ENCODE results near the gene DEPDC5. TPM values are rescaled to one million over a fixed set of nuclear protein-coding genes. Genes with fewer than 3 reads are reported as not detected.

DEPDC5 gene
- total RNA-seq, 1 experiment from 2014 or later: 7.9 TPM

DNA sequence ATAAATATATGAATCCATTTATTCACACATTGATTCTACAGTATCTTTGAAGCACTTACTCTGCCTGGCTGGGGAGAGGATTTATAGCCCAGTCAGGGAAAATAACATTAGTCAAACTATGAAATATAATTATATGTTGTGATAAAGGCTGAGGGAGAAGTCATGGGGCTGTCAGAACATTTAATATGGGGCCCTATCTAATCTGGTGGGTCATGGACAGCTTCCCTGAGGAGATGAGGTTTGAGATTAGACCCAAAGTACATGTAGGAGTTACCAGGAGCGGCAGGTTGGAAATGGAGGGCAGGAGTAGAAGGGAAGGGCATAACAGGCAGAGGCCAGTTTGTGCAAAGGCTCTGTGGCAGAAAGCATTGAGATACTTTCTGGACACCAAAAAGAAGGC lies 86.2 kb downstream of the DEPDC5 start:
- CTCF ChIA-PET: no interaction called here
- intact Hi-C loops (cut with micrococcal nuclease): no loop called here

DNA sequence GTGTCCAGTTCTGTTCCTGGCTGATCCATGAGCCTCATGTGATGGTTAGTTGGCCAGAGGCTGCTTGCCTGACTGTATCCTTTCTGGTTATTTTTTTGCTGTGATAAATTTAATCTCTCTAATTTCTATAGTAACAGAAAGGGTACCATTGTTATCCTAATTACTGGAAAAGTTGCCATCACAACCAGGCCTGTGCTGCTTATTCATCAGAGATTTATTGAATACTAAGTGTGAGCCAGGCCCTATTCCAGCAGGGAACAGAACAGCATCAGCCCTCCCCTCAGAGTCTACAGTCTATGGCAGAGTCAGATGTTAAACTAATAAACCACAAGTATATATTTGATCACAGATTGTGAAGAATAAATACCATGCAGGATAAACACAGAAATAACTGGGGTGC lies 86.8 kb downstream of the DEPDC5 start:
- no peaks in the 10 kb centered on the region for H3K36me3 ChIP-seq (ENCODE audit: low read depth, low read length)
- CTCF ChIA-PET: no interaction called here
- BruUV-seq (replicated peaks): no TSS peak
- TF ChIP-seq EZH2 (IDR thresholded peaks at IDR 0.05; ENCODE audit: low read length, unreplicated experiment): no peak
- TF ChIP-seq, protein P1, sequence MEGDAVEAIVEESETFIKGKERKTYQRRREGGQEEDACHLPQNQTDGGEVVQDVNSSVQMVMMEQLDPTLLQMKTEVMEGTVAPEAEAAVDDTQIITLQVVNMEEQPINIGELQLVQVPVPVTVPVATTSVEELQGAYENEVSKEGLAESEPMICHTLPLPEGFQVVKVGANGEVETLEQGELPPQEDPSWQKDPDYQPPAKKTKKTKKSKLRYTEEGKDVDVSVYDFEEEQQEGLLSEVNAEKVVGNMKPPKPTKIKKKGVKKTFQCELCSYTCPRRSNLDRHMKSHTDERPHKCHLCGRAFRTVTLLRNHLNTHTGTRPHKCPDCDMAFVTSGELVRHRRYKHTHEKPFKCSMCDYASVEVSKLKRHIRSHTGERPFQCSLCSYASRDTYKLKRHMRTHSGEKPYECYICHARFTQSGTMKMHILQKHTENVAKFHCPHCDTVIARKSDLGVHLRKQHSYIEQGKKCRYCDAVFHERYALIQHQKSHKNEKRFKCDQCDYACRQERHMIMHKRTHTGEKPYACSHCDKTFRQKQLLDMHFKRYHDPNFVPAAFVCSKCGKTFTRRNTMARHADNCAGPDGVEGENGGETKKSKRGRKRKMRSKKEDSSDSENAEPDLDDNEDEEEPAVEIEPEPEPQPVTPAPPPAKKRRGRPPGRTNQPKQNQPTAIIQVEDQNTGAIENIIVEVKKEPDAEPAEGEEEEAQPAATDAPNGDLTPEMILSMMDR (conservative IDR thresholded peaks at IDR 0.05; ENCODE audit: low read depth, low read length): no peak
- TF ChIP-seq EZH2phosphoT487 (IDR thresholded peaks at IDR 0.05; ENCODE audit: borderline replicate concordance, low read length): no peak
- no peak overlapping the region for H3K9ac ChIP-seq (ENCODE audit: low read length)
- H3K9me3 ChIP-seq (ENCODE audit: low read length): no peaks in the 10 kb centered on the region
- no peaks in the 10 kb centered on the region for H4K20me1 ChIP-seq (ENCODE audit: low read length)
- DNase-seq (no peak), ATAC-seq (no peak)
- H3K27me3 ChIP-seq (ENCODE audit: low read length): no peaks in the 10 kb centered on the region
- no peaks in the 10 kb centered on the region for H3F3A ChIP-seq (ENCODE audit: low read length, unreplicated experiment)
- no peak overlapping the region for H3K27ac ChIP-seq (ENCODE audit: low read length)
- H3K4me3 ChIP-seq (ENCODE audit: low read length): no peak overlapping the region
- intact Hi-C loops (cut with micrococcal nuclease): no loop called here
- H3K79me2 ChIP-seq (ENCODE audit: low read length): no peaks in the 10 kb centered on the region
- H2AFZ ChIP-seq (ENCODE audit: low read length): no peak overlapping the region
- peaks cover 4% of the 10 kb centered on the region; the same call in 1 of the 2 replicates for H3K4me1 ChIP-seq (ENCODE audit: insufficient read depth, low read length)
- H3K4me2 ChIP-seq (ENCODE audit: low read length): no peak overlapping the region
- no peaks in the 10 kb centered on the region for H3K9me2 ChIP-seq (replicated peaks; ENCODE audit: low read length)
- POLR2A ChIA-PET (ENCODE audit: unreplicated experiment): no interaction called here

More for the DNA sequence above, 86.2 kb downstream of the DEPDC5 start:
- Histone ChIP-seq H3K9ac (ENCODE audit: low read length) (no peak overlapping the region), H4K20me1 (ENCODE audit: low read length) (no peaks in the 10 kb centered on the region), H3K79me2 (ENCODE audit: low read length) (no peaks in the 10 kb centered on the region), H3F3A (ENCODE audit: low read length, unreplicated experiment) (no peaks in the 10 kb centered on the region), H3K36me3 (ENCODE audit: low read depth, low read length) (no peaks in the 10 kb centered on the region), H2AFZ (ENCODE audit: low read length) (no peak overlapping the region), H3K9me2 (replicated peaks; ENCODE audit: low read length) (no peaks in the 10 kb centered on the region), H3K4me1 (ENCODE audit: insufficient read depth, low read length) (peaks cover 4% of the 10 kb centered on the region; the same call in 1 of the 2 replicates), H3K4me2 (ENCODE audit: low read length) (no peak overlapping the region), H3K27ac (ENCODE audit: low read length) (no peak overlapping the region), H3K9me3 (ENCODE audit: low read length) (no peaks in the 10 kb centered on the region), H3K4me3 (ENCODE audit: low read length) (no peak overlapping the region), H3K27me3 (ENCODE audit: low read length) (no peaks in the 10 kb centered on the region)
- DNase-seq (no peak), ATAC-seq (no peak)
- BruUV-seq (replicated peaks): no TSS peak
- POLR2A ChIA-PET (ENCODE audit: unreplicated experiment): no interaction called here
- no peak for TF ChIP-seq EZH2phosphoT487 (IDR thresholded peaks at IDR 0.05; ENCODE audit: borderline replicate concordance, low read length)

DNA sequence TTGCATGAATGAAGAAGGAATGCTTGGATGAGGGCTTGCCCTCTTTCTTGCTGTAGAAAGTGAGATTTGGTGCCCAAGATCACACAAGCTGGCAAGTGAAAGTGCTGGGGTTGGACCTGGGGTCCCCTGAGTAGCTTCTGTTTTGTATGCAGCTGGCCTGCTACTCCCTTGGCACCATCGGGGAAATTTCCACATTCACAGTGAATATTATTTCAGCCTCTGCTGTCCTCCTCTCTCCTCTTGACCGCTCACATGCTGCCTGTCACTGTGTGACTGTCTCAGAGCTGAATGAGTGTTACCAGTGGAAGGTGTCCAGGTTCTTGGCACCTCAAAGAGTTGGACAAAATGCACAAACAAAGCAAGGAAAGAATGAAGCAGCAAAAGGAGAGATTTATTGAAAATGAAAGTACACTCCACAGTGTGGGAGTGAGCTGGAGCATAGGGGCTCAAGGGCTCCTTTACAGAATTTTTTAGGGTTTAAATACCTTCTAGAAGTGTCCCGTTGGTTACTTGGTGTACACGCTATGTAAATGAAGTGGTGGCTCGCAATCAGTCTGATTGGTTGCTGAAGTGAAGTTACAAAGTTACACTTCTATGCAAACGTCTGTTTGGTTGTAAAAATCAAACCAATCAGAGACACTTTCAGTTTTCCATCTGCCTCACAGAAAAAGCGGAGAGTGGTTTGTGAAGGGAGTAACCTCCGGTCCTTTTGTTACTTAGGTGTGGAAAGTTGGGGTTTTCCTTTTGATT lies 87.4 kb downstream of the DEPDC5 start:
- Histone ChIP-seq H3K4me2 (ENCODE audit: low read length) (no peak overlapping the region), H3K9ac (ENCODE audit: low read length) (no peak overlapping the region)
- POLR2A ChIA-PET (ENCODE audit: unreplicated experiment): no interaction called here

More for the DNA sequence above, 87.4 kb downstream of the DEPDC5 start:
- peaks cover 4% of the 10 kb centered on the region; the same call in 1 of the 2 replicates for H3K4me1 ChIP-seq (ENCODE audit: insufficient read depth, low read length)
- H3K9me2 ChIP-seq (replicated peaks; ENCODE audit: low read length): no peaks in the 10 kb centered on the region
- no peak overlapping the region for H3K4me3 ChIP-seq (ENCODE audit: low read length)
- no peaks in the 10 kb centered on the region for H3F3A ChIP-seq (ENCODE audit: low read length, unreplicated experiment)
- TF ChIP-seq, protein P1 (conservative IDR thresholded peaks at IDR 0.05; ENCODE audit: low read depth, low read length): no peak
- no peak for TF ChIP-seq EZH2phosphoT487 (IDR thresholded peaks at IDR 0.05; ENCODE audit: borderline replicate concordance, low read length)
- no peak for TF ChIP-seq EZH2 (IDR thresholded peaks at IDR 0.05; ENCODE audit: low read length, unreplicated experiment)
- CTCF ChIA-PET: no interaction called here
- H3K27ac ChIP-seq (ENCODE audit: low read length): no peak overlapping the region
- no peak for ATAC-seq
- no peaks in the 10 kb centered on the region for H4K20me1 ChIP-seq (ENCODE audit: low read length)
- H3K9me3 ChIP-seq (ENCODE audit: low read length): no peaks in the 10 kb centered on the region
- no peaks in the 10 kb centered on the region for H3K27me3 ChIP-seq (ENCODE audit: low read length)
- peaks cover 5% of the 10 kb centered on the region for H3K36me3 ChIP-seq (ENCODE audit: low read depth, low read length)
- intact Hi-C loops (cut with micrococcal nuclease): no loop called here
- no peaks in the 10 kb centered on the region for H3K79me2 ChIP-seq (ENCODE audit: low read length)
- no peak for DNase-seq
- no peak overlapping the region for H2AFZ ChIP-seq (ENCODE audit: low read length)
- no TSS peak for BruUV-seq (replicated peaks)
